ENCODE measurements around the gene KDM4B.
"Not testable (repeated sequence)": the region's sequence is repeated elsewhere in the genome, so short reads cannot be mapped to it uniquely, and the experiment has no call there.

KDM4B gene

DNA sequence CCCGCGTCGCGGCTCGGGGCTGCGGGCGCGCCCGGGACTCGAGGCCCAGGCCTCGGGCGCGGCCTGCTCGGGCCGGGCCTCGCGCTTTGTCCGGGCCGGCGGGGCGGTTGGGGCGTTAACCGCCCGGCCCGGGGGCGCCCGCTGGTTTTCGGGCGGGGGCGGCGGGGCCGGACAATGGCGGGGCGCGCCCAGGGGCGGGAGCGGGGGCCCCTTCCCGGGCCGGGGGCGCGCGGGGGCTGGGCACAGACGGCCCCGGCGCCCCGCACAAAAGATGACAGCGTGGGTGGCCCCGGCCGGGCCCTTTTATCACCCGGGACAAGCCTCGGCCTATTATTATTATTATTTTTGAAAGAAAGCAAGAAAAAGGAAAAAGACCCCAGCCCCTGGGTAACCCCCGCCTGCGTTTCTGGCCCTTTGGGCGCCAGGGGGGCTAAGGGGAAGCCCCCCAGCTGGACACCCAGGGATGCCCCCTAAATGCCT is 419 bp downstream of the KDM4B start:
- DNase-seq = no peak

DNA sequence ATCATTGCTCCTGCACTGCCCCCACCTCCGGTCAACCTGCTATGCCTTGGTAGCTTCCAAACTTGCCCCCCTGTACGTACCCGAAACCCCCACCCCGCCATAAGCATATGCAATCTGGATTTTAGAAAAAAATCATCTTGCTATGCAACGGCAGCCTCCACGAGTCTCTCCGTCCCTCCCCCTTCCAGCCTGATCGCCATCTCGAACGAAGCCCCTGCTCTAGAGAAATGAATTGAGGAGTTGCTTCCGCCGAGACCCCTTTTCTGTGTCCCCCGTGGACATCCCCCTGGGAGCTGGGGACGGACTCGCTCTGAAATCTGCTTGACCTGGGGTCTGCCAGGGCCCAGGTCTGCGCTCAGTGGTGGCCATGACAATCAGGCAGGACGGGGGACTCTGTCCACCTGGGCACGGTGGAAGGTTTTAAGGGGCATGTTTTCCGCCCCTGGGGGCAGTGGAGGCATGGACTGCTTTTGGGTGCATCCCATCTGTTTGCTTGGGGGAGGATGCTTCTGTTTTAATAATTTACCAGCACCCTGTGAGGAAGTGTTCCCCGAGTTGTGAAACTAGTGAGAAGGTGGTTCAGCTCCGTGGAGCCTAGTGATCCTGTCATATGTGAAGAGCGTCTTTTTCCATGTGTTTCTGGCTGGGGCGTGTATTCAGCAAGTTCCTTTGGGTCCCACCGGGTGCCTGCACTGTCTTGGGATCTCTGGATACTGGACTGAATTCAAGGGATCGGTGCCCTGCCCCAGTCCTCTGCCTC is 1.0 kb downstream of the KDM4B start:
- DNase-seq = peak; percentile 11

DNA sequence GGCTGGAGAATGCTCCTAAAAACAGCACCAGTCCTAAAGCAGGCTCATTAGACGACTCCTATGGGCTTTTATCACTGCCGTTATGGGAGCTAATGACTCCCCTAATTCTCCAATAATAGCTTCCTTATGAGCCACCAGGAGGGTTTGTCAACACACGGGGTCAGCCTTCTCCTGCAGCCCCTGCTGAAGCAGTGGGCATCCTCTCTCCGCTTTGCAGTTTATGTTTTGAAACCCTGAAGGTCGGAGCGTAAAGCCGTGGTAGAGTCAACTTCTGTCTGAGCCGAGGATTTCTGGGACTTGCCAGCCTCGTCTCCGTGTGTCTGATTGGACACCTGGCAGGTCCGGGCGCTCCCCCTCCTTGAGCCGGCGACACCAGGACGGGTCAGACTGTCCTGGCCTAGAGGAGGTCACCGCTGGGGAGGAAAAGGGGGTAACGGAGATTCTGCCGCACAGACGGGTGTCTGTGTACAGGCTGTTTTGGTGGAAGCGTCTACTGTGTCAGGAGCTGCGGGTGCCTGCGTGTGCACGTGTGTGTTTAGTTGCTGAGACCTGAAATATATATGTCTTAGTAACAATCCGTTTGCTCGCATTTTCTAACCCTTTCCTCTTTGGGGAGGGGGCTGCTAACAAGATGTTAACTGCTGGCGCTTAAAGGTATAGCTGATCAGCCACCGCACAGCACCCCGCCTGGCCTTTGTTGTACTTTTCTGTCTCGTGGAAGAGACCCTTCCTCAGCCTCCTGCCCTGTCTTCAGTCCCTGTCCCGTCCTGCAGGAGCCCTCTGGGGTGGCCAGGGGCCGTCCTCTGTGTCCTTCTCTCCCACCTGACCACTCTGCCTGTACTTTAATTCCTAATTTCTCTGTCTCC is 1.9 kb downstream of the KDM4B start:
- peak; percentile 21 for DNase-seq

DNA sequence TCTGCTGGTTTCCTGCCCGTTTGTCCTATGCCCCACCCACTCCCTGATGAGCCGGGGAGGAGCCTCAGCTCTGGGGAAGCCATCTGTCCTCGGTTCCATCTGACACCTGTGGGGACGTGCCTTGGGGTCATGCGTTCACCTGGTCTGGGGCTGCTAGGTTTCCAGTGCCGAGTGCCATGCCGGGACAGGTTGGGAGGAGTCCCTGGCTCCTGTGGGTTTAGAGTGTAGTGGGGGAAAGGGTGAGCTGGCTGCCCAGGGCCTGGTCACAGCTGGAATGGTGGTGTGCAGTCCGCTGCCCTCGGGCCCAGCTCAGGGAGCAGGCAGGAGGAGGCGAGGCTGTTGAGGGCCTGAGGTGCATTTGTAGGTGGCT is 2.5 kb downstream of the KDM4B start:
- peak; percentile 42 for DNase-seq

DNA sequence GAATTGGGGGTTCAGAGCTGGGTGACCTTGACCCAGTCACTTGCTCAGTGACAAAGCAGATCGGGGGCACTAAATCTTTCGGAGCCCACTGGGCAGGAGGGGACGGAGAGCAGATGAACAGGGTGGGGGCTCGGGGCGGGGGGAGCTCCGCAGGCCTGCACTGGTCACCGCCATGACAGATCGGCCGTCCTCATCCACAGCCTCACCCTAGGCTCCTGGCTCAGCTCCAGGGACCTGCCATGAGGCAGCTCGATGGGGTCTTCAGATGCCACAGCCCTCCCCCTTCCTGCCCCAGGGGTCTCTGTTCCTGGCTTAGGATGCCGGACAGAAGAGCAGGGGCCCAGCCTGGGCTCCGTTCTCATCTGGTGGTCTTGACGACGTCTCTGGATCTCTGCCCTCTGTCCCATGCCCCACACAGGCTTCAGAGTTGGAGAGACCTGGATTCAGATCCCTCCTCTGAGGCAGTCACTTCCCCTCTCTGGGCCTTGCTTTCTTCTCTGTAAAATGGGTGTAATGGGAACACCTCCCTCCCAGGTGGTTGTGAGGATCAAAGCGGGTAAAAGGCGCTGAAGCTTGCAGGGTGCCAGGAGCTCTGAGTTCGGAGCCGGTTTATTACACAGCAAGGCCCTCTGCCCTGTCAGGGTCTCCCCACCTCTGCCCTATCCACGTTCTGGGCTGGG is 3.0 kb downstream of the KDM4B start:
- DNase-seq = no peak

DNA sequence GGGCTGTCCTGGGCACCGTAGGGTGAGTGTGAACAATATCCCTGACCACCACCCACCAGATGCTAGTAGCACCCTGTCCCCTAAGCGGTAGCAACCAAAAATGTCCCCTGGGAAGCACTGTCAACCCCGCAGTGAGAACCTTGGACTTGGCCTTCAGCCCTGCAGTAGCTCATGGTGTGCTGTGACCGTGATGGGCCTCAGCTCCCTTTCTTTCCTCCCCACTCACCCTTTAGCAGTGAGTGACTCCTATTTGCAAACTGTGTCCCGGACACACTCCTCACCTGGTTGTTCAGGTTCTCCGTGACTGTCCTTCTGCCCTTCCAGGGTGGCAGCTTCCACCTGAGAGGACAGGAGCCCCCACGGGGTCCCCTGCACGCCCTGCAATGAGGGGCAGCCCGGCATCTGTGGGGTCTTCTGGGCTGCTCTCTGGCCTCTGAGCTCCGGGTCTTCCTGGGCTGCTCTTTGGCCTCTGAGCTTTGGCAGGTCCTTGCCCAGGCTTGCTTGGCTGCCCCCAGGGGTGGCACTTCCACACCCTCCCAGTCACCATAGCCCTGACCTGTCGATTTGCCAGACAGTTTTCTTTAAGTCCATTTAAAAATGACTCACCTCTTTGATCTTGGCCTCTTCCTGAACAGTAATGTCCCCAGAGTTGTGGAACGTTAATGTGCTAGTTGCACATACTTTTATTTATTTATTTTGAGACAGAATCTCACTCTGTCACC is 3.8 kb downstream of the KDM4B start:
- DNase-seq = no peak

DNA sequence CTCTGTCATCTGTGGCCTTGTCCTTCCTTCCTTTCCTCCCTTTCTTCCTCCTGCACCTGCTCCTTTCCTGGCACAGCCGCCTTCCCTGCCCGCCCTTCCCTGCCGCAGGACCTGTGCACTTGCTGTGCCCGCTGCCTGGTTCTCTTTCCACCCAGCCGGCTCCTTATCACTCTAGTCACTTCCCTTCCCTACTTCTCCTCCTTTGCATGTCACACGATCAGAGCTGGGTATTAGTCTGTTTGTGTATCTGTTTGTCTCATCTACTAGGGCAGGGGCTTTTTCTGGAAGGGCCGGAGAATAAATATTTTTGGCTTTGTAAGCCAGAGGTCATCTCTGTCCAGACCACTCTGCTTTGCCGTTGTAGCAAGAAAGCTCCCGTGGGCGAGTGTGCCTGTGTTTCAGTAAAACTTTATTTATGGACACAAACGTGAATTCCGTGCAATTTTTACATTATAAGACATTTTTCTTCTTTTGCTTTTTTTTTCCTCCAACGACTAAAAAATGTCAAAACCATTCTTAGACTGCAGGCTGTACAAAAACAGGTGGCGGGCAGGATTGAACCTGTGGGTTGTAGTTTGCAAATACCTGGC is 6.1 kb downstream of the KDM4B start:
- DNase-seq = no peak

DNA sequence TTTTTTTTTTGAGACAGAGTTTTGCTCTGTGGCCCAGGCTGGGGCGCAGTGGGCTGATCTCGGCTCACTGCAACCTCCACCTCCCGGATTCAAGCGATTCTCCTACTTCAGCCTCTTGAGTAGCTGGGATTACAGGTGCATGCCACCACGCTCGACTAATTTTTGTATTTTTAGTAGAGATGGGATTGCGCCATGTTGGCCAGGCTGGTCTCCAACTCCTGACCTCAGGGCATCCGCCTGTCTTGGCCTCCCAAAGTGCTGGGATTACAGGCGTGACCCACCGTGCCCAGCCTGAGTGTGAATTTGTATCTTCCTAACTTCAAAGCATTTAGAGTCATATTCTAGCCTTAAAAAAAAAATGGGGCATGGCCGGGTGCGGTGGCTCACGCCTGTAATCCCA is 6.7 kb downstream of the KDM4B start:
- not testable (repeated sequence) for DNase-seq

DNA sequence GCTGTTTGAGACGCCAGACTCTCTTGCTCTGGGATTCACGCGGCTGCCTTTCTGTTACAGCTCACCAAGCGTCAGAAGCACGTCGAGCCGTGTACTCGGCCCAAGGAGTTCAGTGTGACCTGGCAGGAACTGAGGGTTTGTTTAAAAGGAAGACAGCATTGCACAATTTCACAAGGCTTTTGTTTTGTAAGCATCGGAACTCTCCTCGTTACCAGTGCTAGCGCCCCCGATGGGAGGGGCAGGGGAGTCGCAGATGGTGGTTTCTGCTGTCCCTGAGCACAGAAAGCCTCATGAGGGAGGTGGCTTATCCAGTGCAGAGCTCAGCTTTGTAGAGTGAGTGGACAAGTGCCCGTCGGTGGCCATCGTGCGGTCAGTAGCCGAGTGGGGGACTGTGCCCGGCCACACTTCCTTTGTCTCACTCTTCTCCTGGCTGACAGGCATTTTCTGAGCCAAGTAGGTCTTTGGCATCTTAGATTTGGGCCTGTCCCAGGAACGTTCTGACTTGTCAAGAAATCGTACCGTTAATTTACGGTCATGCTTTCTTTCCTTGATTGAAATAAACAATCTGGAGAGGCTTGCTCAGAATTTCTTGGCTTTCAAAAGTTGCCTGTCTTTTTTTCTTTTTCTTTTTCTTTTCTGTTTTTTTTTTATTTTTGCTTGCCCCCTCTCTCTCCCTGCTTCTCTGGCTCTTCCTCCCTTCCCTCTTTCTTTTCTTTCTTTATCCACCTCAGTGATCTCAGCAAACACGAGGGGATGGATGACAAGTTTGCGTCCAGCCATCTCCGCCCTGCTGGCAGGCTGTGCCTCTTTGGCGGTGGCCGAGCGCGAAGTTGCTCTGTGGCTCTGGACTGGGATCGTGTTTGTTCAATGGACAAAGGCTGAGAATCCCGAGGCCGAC is 7.7 kb downstream of the KDM4B start:
- peak; percentile 60 for DNase-seq

DNA sequence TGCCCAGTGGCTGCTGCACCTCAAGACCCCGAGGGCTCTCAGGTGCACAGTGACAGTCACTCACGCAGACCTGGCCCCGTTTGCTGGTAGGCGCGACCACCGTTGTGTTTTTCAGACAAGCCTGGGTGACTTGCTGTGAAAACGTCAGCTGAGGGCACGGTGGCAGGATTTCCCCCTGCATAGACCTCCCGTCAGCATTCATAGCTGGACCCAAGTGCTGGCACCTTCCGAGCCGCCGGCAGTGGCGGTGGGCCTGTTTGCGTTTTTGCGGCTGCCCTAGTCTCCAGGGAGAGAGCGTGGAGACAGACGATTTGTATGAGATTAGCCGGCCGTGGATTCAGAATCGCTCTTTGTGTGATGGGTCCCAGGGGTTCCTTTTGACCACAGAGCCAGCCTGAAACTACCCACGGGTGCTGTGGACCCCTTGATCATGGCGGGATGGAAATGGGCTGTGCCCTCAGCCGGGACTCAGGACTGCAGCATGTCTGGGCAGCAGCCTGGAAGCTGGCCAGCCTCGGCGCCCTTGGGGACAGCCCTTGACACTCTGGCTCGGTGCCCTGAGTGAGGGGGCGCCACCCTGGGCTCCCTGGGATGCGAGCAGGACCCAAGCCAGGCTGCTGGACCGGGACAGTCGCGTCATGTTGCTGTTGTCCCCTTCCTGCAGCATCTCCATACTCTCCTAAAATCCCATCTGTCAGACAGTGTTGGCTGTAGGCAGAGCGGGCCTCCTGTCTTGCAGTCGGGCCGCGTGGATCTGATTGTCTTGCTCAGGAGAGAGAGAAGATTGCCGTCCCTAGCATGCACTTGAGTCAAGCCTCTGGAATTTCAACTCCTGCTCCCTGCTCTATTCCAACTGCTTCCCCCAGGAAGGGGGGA is 8.6 kb downstream of the KDM4B start:
- peak; percentile 79 for DNase-seq

DNA sequence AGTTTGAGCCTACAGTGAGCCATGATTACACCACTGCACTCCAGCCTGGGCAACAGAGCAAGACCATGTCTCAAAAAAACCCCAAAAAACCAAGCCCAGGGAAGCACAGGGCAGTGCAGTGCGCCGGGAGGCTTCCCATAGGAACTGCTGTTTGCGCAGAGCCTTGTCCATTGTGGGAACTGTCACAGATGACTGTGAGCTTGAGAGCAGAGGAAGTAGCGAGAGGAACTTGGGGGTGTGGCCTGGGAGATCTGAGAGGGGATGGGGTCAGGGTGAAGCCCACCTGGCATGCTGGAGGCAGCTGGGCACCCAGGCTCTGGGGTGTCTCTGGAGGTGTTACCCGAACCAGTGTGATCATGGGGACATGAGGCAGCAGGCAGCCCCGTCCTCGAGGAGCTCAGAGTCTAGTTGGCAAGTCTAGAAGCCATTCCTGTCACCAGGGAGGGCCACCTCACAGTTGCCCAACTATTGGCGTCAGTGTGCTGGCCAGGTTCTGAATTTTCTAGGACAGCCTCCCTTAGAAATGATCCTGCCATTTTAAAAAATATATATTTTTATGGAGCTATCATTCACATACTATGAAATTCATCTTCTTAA is 10.4 kb downstream of the KDM4B start:
- no peak for DNase-seq

DNA sequence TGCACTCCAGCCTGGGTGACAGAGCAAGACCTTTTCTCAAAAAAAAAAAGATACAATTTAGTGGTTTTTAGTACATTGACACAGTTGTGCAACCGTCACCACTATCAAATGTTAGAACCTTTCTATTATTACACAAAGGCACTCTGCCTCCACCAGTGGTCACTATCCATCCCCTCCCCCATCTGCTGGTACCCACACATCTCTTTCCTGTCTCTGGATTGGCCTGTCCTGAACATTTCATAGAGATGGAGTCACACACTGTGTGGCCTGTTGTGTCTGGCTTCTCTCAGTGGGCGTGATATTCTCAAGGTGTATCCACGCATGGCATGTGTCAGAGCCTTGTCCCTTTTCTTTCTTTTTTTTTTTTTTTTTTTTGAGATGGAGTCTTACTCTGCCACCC is 11.2 kb downstream of the KDM4B start:
- no peak for DNase-seq

DNA sequence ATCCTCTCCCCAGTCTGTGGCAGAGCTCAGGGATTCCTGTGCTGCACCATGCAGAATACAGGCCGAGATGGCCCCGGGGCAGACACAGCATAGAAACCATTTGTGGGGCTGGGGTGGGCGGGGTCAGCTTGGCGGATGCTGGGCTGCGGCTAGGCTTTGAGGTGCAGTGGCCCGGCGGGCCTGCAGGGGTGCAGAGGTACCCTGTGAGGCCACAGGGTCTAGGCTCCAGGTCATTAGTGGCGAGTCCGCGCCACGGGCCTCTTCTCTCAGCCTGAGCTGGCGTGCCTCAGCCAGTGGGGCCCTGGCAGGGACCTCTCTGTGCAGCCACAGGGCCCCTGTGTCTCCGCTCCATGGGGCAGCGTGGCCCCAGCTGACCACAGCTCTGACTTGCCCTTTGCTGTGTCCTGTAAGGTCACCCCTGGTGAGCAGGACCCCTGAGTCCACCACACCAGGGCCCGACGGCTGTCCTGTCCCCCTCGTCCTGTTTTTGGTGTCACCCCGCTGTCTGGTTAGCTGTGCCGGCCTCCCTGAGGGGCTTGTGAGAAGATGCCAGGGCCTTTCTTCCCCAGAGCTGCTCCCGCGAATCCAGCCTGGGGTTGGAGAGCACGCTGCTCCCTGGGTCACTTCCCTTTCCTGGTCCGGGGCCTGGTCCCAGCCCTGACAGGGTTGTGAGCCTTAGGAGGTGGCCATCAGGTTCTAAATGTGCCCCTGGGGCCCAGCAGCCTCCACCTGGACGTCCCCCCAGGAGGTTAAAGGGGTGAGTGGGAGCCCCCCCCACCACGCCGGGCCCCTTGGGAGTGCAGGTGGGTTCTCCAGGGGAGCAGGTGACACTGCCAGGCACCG is 12.1 kb downstream of the KDM4B start:
- DNase-seq = no peak

DNA sequence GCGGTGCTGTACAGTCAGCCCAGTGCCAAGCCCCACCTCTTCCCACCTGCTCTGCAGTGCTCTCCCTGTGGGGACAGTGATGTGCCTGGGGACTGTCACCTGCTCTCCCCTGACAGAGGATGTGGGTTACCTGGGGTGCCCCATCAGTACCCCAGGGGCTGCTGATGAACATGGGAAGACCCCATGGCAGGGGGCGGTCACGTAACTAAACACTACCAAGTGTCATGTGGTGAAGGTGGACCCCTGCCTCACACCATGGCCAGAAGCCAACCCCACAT is 12.7 kb downstream of the KDM4B start:
- DNase-seq = peak; percentile 84

DNA sequence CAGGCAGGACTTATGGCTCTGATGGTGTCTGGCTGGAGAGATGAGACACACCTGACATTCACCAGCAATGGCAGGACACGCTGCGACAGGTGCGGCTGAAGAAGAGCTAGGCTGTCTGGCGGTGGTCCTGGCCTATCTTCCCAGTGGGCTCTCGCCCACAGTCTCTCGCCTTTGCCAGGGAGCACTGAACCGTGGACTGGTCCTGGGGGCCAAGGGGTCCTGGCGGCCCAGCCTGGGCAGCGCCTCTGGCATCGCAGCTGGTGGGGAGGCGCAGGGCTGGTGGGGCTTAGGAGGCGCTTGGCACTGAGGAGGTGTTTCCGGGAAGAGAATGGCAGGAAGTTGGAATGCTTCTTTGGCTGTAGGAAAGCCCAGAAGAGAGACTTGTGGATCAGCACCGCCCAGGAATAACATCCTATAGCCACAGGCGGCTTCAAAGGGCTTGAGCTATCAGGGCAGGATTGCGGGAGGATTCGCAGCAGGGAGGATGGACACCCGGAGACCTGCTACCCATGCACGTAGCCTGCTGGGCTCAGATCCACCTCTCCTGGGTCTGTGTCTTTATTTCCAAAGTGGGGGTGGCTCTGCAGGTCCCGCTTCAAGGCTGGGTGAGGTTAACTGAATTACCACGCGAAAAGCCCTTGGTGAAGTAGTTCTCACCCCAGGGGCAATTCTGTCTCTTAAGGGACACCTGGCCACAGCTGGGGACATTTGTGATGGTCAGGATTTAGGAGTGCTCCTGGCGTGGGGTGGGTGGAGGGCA is 14.6 kb downstream of the KDM4B start:
- DNase-seq = no peak

DNA sequence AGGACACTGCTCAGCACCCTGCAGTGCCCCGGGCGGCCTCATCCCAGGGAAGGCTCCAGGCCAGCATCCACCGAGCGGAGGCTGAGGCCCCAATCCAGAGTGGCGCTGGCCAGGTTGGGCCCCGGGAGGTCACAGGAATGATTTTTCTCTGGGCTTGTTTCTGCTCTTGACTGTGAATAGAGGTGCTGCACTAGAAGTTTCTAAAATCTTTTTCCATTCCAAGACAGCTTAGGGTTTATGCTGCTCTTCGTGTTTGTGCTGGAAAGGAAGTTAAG is 15.1 kb downstream of the KDM4B start:
- DNase-seq = peak; percentile 72

DNA sequence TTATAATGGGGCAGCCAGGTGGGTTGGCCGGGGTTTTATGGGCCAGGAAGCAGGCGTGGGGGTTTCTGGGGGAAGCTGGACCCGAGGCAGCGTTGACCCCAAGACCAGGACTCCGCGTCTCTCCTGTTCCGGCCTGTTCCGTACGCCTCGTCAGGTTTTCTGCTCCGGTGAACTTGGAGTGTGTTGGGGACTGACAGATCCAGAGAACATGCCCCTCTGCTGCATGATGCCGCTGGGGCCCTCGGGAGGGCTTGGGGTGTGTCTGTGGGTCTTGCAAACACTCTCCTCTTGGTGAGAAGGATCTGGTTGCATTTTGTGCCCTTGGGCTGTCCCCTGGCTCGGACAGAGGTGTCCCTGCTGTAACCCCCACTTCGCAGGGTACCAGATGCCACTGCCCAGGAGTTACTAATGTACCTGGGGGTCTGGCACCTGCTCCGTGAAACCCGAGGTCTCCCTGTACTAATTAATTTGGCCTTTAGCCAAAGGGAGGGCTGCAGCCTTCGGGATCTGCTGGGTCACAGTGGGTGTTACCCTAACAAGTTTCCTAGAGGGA is 15.6 kb downstream of the KDM4B start:
- peak; percentile 88 for DNase-seq

DNA sequence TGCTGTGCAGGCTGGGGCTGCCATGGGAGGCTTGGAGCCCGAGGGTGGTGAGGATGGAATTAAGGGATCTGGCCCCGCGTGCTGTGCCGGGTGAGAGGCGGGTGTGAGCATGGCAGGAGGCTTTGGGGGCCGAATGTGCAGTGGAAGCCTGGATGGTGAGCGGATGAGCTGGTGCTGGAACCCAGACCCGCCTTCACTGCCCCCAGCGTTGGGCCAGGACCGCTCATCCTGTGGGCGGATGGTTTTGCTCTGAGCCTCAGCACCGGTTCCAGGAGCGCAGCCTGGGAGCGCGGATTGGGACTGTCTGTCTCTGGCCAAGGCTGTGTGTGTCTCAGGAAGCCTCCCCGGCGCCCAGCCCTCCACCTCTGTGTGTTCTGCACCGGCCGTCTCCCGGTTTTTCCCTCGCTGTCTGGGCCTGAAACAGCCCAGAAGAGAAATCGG is 16.7 kb downstream of the KDM4B start:
- DNase-seq = no peak
